GM12878 (cell line): ENCODE data around the gene FTO. TPM values are rescaled to one million over a fixed set of nuclear protein-coding genes. Genes with fewer than 3 reads are reported as not detected.

ENCODE experiments used
- ATAC-seq: fragments of 200-7000 bp; cut with Tn5 transposase; 3 replicates; pipeline ENCODE4 v1.9.1; 2020; ENCODE audit warnings: mild to moderate bottlenecking, moderate library complexity
- BruUV-seq: library from RNA; stranded (reverse); fragments of 400-500 nt; replicated peaks from 2 replicates; lab custom pipeline; 2021; lab: Mats Ljungman, UMichigan
- CTCF ChIA-PET: fragments of 300-600 bp; sonication (Branson Sonifier 250); formaldehyde crosslinking; extraction: SDS; loops from one replicate; lab custom pipeline; 2021; ENCODE audit warnings: inconsistent platforms; lab: Yijun Ruan, JAX
- POLR2A ChIA-PET: fragments of 350-600 bp; formaldehyde crosslinking; extraction: SDS; loops from one replicate; lab custom pipeline; 2021; ENCODE audit warnings: inconsistent platforms; lab: Charles Lee
- RAD21 ChIA-PET: fragments of 300-600 bp; sonication (Branson Sonifier 250); formaldehyde crosslinking; loops from one replicate; lab custom pipeline; 2023; ENCODE audit warnings: antibody characterized with exemption; ENCODE audit not compliant: unreplicated experiment; lab: Charles Lee
- SMC1A ChIA-PET: fragments of 300-600 bp; sonication (Branson Sonifier 250); formaldehyde crosslinking; loops from one replicate; lab custom pipeline; 2023; ENCODE audit not compliant: unreplicated experiment, uncharacterized antibody; lab: Charles Lee
- DNase-seq: peaks from one replicate; pipeline ENCODE4 v3.0.0-alpha.2; 2011; ENCODE audit warnings: low read depth, low spot score
- FAIRE-seq: peaks from 3 replicates; lab custom pipeline; 2011; peaks lifted over from hg19 to GRCh38; lab: Jason Lieb, UNC
- H2AFZ ChIP-seq: 2 replicates; pipeline ENCODE4 v1.6.0; 2011; ENCODE audit warnings: low read depth, low read length, control low read depth; ENCODE audit not compliant: control insufficient read depth
- H3K27ac ChIP-seq: 2 replicates; pipeline ENCODE4 v1.5.1; 2011; ENCODE audit warnings: control low read depth; ENCODE audit not compliant: control insufficient read depth, insufficient read depth
- H3K27me3 ChIP-seq, 2 experiments: replicated peaks in 1 of 2; 2 replicates each; pipeline versions ENCODE4 v1.6.0 to v1.6.1; 2011; ENCODE audit warnings: low read length in 1 of 2; ENCODE audit not compliant: control insufficient read depth in 2 of 2, insufficient read depth in 2 of 2
- H3K36me3 ChIP-seq, 2 experiments: 2 replicates each; pipeline ENCODE4 v1.5.1; 2011; ENCODE audit warnings: low read length in 1 of 2; ENCODE audit not compliant: control insufficient read depth in 2 of 2, insufficient read depth in 2 of 2
- H3K4me1 ChIP-seq: 2 replicates; pipeline ENCODE4 v1.6.1; 2011; ENCODE audit warnings: mild to moderate bottlenecking, low read length, moderate library complexity, mixed read lengths; ENCODE audit not compliant: control insufficient read depth, insufficient read depth
- H3K4me2 ChIP-seq: 2 replicates; pipeline ENCODE4 v1.6.0; 2011; ENCODE audit warnings: control low read depth; ENCODE audit not compliant: control insufficient read depth, insufficient read depth
- H3K4me3 ChIP-seq: fragments of 200-600 bp; sonication (generic); 2 replicates; pipeline ENCODE4 v1.5.1; 2016
- H3K79me2 ChIP-seq: 2 replicates; pipeline ENCODE4 v1.6.0; 2011; ENCODE audit warnings: low read length; ENCODE audit not compliant: control insufficient read depth, insufficient read depth
- H3K9ac ChIP-seq: 2 replicates; pipeline ENCODE4 v1.8.0; 2011; ENCODE audit warnings: low read length, control low read depth, mixed read lengths; ENCODE audit not compliant: control insufficient read depth, insufficient read depth
- H3K9me3 ChIP-seq: replicated peaks from 3 replicates; pipeline ENCODE4 v1.5.1; 2011; ENCODE audit warnings: mild to moderate bottlenecking, low read length; ENCODE audit not compliant: control insufficient read depth, insufficient read depth
- H4K20me1 ChIP-seq: 2 replicates; pipeline ENCODE4 v1.6.0; 2011; ENCODE audit not compliant: control insufficient read depth, insufficient read depth
- ATF7 ChIP-seq: fragments of 450-650 bp; IDR thresholded peaks from 2 replicates; pipeline ENCODE4 v1.6.1; 2016; ENCODE audit warnings: low read depth, mild to moderate bottlenecking
- BRCA1 ChIP-seq: IDR thresholded peaks from 2 replicates; pipeline ENCODE4 v1.6.1; 2011; ENCODE audit warnings: low read depth, low read length, improper control_type of control experiment
- IKZF1 ChIP-seq: fragments of 450-650 bp; conservative IDR thresholded peaks from 2 replicates; pipeline ENCODE4 v1.6.1; 2017; ENCODE audit warnings: antibody characterized with exemption, mild to moderate bottlenecking
- JUND ChIP-seq: IDR thresholded peaks from 2 replicates; pipeline ENCODE4 v1.6.1; 2012; ENCODE audit warnings: low read depth, mild to moderate bottlenecking, low read length, improper control_type of control experiment, moderate library complexity
- KAT2A ChIP-seq: conservative IDR thresholded peaks from 2 replicates; pipeline ENCODE4 v1.6.1; 2011; ENCODE audit warnings: low read depth, low read length; ENCODE audit not compliant: control insufficient read depth
- MAX ChIP-seq: IDR thresholded peaks from 2 replicates; pipeline ENCODE4 v1.6.1; 2012; ENCODE audit warnings: low read depth, low read length, improper control_type of control experiment
- MTA2 ChIP-seq: fragments of 450-650 bp; IDR thresholded peaks from 2 replicates; pipeline ENCODE4 v1.6.1; 2016; ENCODE audit warnings: low read depth, mild to moderate bottlenecking, moderate library complexity
- RB1 ChIP-seq: fragments of 450-650 bp; formaldehyde crosslinking; IDR thresholded peaks from 2 replicates; pipeline ENCODE4 v1.6.1; 2017; ENCODE audit warnings: mild to moderate bottlenecking, borderline replicate concordance
- RCOR1 ChIP-seq: conservative IDR thresholded peaks from 2 replicates; pipeline ENCODE4 v1.6.1; 2012; ENCODE audit warnings: low read depth, low read length, improper control_type of control experiment
- RELA ChIP-seq: fragments of 450-650 bp; IDR thresholded peaks from 2 replicates; pipeline ENCODE4 v1.8.0; 2014; ENCODE audit warnings: borderline replicate concordance; ENCODE audit not compliant: partially characterized antibody
- SREBF2 ChIP-seq: IDR thresholded peaks from 2 replicates; pipeline ENCODE4 v1.6.1; 2012; ENCODE audit warnings: mild to moderate bottlenecking, low read length
- SUZ12 ChIP-seq: fragments of 200-600 bp; sonication (generic); IDR thresholded peaks from one replicate; pipeline ENCODE4 v1.6.1; 2018; ENCODE audit warnings: antibody characterized with exemption, mild to moderate bottlenecking; ENCODE audit not compliant: unreplicated experiment
- ZNF622 ChIP-seq: fragments of 450-650 bp; IDR thresholded peaks from 2 replicates; pipeline ENCODE4 v1.6.1; 2017; ENCODE audit warnings: mild to moderate bottlenecking, inconsistent platforms
- WGBS: methylation state at CpG from one replicate; pipeline ENCODE4 v1.1.6; 2016; ENCODE audit warnings: low lambda C conversion rate; ENCODE audit not compliant: insufficient replicate concordance, insufficient coverage; ENCODE audit errors: missing lambda C conversion rate; 5-methylcytosine and 5-hydroxymethylcytosine counted together
- in situ Hi-C: fragments of 300-500 bp; cut with MboI; formaldehyde crosslinking; loops from 9 replicates; pipeline ENCODE4 v1.14.3; 2018; ENCODE audit warnings: mixed read lengths
- intact Hi-C: fragments of 100-400 bp; cut with micrococcal nuclease; formaldehyde crosslinking; loops from one replicate; pipeline ENCODE4 v1.14.2; 2022; ENCODE audit not compliant: unreplicated experiment
- polyA plus RNA-seq, 11 experiments: library from polyadenylated mRNA; depleted of rRNA in 4 of 11; unstranded in 6 of 11; stranded (reverse) in 5 of 11; fragments of >200 nt; fragmentation: Nextera tagmentation in 4 of 11; fragmentation: Illumina TruSeq in 1 of 11; extraction: Ambion mirVana in 4 of 11; extraction: Trizol in 1 of 11; gene quantifications; 1 replicate in 1 of 11; 2 replicates in 10 of 11; pipeline versions ENCODE4 v1.2.1 to v1.2.3, GENCODE V29; 2011 to 2016; ENCODE audit warnings: inconsistent platforms in 2 of 11, missing spikeins in 2 of 11, low read depth in 1 of 11
- total RNA-seq, 4 experiments: library from RNA; depleted of rRNA in 3 of 4; stranded (reverse); fragments of >200 nt in 3 of 4; fragmentation: Illumina TruSeq in 1 of 4; extraction: Trizol in 1 of 4; gene quantifications; 2 replicates each; pipeline versions ENCODE4 v1.2.1 to v1.2.3, GENCODE V29; 2013 to 2021

Gene FTO
- total and polyA plus RNA-seq, 10 of the 15 experiments (the other 5 are each of a cell fraction or from before 2014, with no cell fraction given): 20.1 to 55.0 (median 47.0) TPM

GRCh38 chr16:53666786-53667415 lies 37.1 kb upstream of the FTO start:
- FAIRE-seq: no peak
- TF ChIP-seq SUZ12 (no peak), KAT2A (no peak), RELA (no peak), RB1 (no peak), MAX (no peak), IKZF1 (no peak), BRCA1 (no peak), SREBF2 (no peak), MTA2 (no peak), JUND (no peak), RCOR1 (no peak), ATF7 (no peak), ZNF622 (no peak)
- ChIA-PET RAD21 (no interaction called here), SMC1A (no interaction called here), CTCF (no interaction called here), POLR2A (no interaction called here)
- Histone ChIP-seq H3K4me2 (no peak overlapping the region), H3K9ac (no peak overlapping the region), H3K9me3 (no peaks in the 10 kb centered on the region), H3K27ac (no peak overlapping the region), H3K4me3 (no peak overlapping the region), H3K36me3 (no peaks in the 10 kb centered on the region), H3K79me2 (no peaks in the 10 kb centered on the region), H3K4me1 (peaks cover 8% of the 10 kb centered on the region; the same call in 1 of the 2 replicates), H3K27me3 (no peaks in the 10 kb centered on the region), H4K20me1 (no peaks in the 10 kb centered on the region), H2AFZ (no peak overlapping the region)
- 98% methylated on average over 3 of the region's 3 CpGs for WGBS
- BruUV-seq: no TSS peak
- intact Hi-C loops (no loop called here), in situ Hi-C loops (no loop called here)
- no peak for DNase-seq
- no peak for ATAC-seq
